Central memory CD4-positive, alpha-beta T cell (primary cell): ENCODE results near the gene PIK3CD.
"Not testable (repeated sequence)": the region's sequence is repeated elsewhere in the genome, so short reads cannot be mapped to it uniquely, and the experiment has no call there.

ENCODE experiments used
- DNase-seq: peaks from one replicate; pipeline ENCODE4 v3.0.0; 2022

Gene PIK3CD

GRCh38 chr1:9654834-9655723 lies 3.5 kb downstream of the PIK3CD start:
- peak; percentile 51 for DNase-seq

GRCh38 chr1:9655836-9656235 lies 4.3 kb downstream of the PIK3CD start:
- DNase-seq, result no peak

- DNase-seq, result no peak
Observed at GRCh38 chr1:9657521-9658032, 6.0 kb downstream of the PIK3CD start.

GRCh38 chr1:9658199-9658598 lies 6.7 kb downstream of the PIK3CD start:
- DNase-seq, result peak; percentile 9

- no peak for DNase-seq
Observed at GRCh38 chr1:9659328-9659727, 7.8 kb downstream of the PIK3CD start.

- no peak for DNase-seq
Observed at GRCh38 chr1:9663257-9663656, 11.7 kb downstream of the PIK3CD start.

- no peak for DNase-seq
Observed at GRCh38 chr1:9665193-9665592, 13.7 kb downstream of the PIK3CD start.

GRCh38 chr1:9668080-9668479 lies 16.5 kb downstream of the PIK3CD start:
- no peak for DNase-seq

- no peak for DNase-seq
Observed at GRCh38 chr1:9670085-9670484, 18.6 kb downstream of the PIK3CD start.

GRCh38 chr1:9671377-9672140 lies 20.0 kb downstream of the PIK3CD start:
- no peak for DNase-seq

GRCh38 chr1:9672444-9672843 lies 20.9 kb downstream of the PIK3CD start:
- no peak for DNase-seq

- DNase-seq, result no peak
Observed at GRCh38 chr1:9675393-9675792, 23.9 kb downstream of the PIK3CD start.

GRCh38 chr1:9676128-9676527 lies 24.6 kb downstream of the PIK3CD start:
- not testable (repeated sequence) for DNase-seq

GRCh38 chr1:9676815-9677393 lies 25.4 kb downstream of the PIK3CD start:
- DNase-seq, result no peak

GRCh38 chr1:9680091-9680490 lies 28.6 kb downstream of the PIK3CD start:
- no peak for DNase-seq

- DNase-seq, result no peak
Observed at GRCh38 chr1:9680828-9681227, 29.3 kb downstream of the PIK3CD start.

- no peak for DNase-seq
Observed at GRCh38 chr1:9684801-9685200, 33.3 kb downstream of the PIK3CD start.

- peak; percentile 39 for DNase-seq
Observed at GRCh38 chr1:9687120-9687873, 35.8 kb downstream of the PIK3CD start.

GRCh38 chr1:9687874-9688582 lies 36.5 kb downstream of the PIK3CD start:
- no peak for DNase-seq

- no peak for DNase-seq
Observed at GRCh38 chr1:9688599-9688998, 37.1 kb downstream of the PIK3CD start.

- peak; percentile 74 for DNase-seq
Observed at GRCh38 chr1:9689011-9689706, 37.6 kb downstream of the PIK3CD start.
